Measurements from ENCODE around the gene MPDU1.

MPDU1 gene

DNA sequence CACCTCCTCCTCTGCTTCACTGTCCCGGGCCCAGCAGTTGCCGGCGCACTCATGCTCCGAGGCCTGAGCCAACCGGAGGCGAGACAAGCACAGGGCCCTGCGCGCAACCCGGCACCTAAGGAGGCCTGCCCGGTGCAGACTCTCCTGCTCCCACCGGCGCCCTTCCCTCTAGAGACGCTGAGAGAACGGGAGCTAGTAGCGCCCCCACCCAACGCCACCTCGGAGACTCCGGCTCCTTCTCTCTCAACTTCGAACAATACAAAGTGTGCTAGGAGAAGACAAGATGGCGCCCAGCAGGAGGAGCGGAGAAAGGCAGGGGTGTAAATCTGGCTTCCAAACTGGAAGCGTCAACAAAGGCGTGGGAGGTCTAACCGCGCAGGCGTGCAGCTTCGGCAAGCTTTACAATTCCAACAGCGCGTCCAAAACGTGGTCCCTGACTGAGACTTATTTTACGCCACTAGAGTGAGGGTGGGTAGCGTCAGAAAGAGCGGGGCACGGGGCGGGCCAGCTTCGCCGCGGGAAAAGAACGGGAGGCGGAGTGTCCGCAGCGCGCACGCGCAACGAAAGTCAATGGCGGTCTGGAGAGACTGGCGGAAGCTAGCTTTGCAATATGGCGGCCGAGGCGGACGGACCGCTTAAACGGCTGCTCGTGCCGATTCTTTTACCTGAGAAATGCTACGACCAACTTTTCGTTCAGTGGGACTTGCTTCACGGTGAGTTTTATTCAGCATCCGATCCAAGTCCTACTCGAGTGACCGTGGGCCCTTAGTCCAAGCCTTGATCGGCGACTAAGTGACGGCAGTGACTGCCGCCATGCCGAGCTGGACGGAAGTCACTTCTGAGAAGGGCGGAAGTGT lies at the start of gene MPDU1:
Gene MPDU1, plus strand, starts transcription at position 600 of the 857 bp plus-strand sequence. Its CDS starts 11 bp downstream, at position 611.
- Mint-ChIP-seq H3K9me3 (ENCODE audit: low read depth) (no peaks in the 10 kb centered on the region), H3K36me3 (peaks cover 6% of the 10 kb centered on the region), H3K27me3 (no peaks in the 10 kb centered on the region), H3K27ac (peak within 1 kb of the TSS; percentile 100), H3K4me1 (ENCODE audit: low read depth) (peaks cover 54% of the 10 kb centered on the region), H3K4me3 (peak within 1 kb of the TSS; percentile 100)

DNA sequence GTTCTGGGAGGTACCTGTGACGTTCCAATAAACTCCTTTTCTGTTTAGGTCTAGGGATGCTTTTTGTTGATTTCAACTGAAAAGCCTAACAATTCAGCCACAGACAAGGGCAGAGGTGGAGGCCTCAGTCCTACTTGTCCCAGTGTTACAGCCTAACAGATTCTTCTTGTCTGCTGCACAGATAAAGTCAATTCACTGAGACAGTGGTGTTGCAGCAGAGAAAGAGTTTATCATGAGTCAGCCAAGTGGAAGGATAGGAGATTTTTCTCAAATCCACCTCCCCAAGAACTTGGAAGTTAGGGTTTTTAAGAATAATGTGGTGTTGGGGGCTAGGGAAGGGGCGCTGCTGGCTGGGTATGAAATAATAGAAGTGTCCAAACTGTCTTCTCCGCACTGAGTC lies 45.6 kb upstream of the MPDU1 start:
- Mint-ChIP-seq H3K36me3 (no peaks in the 10 kb centered on the region), H3K27ac (no peak overlapping the region), H3K27me3 (no peaks in the 10 kb centered on the region), H3K4me1 (ENCODE audit: low read depth) (no peaks in the 10 kb centered on the region), H3K4me3 (no peak overlapping the region), H3K9me3 (ENCODE audit: low read depth) (no peaks in the 10 kb centered on the region)

- no peaks in the 10 kb centered on the region for H3K4me1 Mint-ChIP-seq (ENCODE audit: low read depth)
- H3K4me3 Mint-ChIP-seq, result no peak overlapping the region
- no peaks in the 10 kb centered on the region for H3K27me3 Mint-ChIP-seq
Observed at GRCh38 chr17:7538891-7539545, 44.6 kb upstream of the MPDU1 start.

DNA sequence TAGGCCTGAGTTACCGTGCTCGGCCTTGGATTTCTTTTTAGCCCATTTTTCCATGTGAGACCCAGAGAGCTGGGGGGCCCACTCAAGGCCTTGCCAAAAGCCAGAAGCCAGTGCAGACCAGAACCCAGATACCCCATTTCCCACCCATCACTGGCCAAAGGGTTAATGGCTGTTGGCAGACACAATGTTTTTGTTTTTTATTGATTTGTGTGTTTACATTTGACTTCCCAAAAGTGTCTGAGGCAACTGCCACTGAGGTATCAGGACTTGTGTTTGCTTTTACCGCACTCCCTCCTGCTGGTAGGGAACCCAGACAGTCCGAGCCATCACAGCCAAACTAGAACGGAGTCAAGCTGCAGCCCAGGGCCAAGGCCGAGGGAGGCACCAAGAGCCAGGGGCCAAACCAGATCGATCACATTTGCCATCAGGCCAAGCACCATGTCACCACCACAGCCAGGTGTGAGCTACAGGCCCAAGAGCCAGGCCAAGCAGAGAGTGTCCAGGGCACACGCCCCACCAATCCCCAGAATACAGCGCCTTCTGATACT lies 42.5 kb upstream of the MPDU1 start:
- no peaks in the 10 kb centered on the region for H3K4me1 Mint-ChIP-seq (ENCODE audit: low read depth)
- no peak overlapping the region for H3K4me3 Mint-ChIP-seq
- no peaks in the 10 kb centered on the region for H3K27me3 Mint-ChIP-seq
- no peak overlapping the region for H3K27ac Mint-ChIP-seq
- H3K36me3 Mint-ChIP-seq, result no peaks in the 10 kb centered on the region
- no peaks in the 10 kb centered on the region for H3K9me3 Mint-ChIP-seq (ENCODE audit: low read depth)

More at GRCh38 chr17:7538891-7539545, 44.6 kb upstream of the MPDU1 start:
- no peaks in the 10 kb centered on the region for H3K9me3 Mint-ChIP-seq (ENCODE audit: low read depth)
- no peaks in the 10 kb centered on the region for H3K36me3 Mint-ChIP-seq
- H3K27ac Mint-ChIP-seq, result no peak overlapping the region

GRCh38 chr17:7544911-7545310 lies 38.7 kb upstream of the MPDU1 start:
- no peaks in the 10 kb centered on the region for H3K9me3 Mint-ChIP-seq (ENCODE audit: low read depth)
- H3K36me3 Mint-ChIP-seq, result no peaks in the 10 kb centered on the region
- H3K4me1 Mint-ChIP-seq (ENCODE audit: low read depth), result peaks cover 17% of the 10 kb centered on the region
- H3K27me3 Mint-ChIP-seq, result no peaks in the 10 kb centered on the region
- H3K4me3 Mint-ChIP-seq, result no peak overlapping the region
- no peak overlapping the region for H3K27ac Mint-ChIP-seq

DNA sequence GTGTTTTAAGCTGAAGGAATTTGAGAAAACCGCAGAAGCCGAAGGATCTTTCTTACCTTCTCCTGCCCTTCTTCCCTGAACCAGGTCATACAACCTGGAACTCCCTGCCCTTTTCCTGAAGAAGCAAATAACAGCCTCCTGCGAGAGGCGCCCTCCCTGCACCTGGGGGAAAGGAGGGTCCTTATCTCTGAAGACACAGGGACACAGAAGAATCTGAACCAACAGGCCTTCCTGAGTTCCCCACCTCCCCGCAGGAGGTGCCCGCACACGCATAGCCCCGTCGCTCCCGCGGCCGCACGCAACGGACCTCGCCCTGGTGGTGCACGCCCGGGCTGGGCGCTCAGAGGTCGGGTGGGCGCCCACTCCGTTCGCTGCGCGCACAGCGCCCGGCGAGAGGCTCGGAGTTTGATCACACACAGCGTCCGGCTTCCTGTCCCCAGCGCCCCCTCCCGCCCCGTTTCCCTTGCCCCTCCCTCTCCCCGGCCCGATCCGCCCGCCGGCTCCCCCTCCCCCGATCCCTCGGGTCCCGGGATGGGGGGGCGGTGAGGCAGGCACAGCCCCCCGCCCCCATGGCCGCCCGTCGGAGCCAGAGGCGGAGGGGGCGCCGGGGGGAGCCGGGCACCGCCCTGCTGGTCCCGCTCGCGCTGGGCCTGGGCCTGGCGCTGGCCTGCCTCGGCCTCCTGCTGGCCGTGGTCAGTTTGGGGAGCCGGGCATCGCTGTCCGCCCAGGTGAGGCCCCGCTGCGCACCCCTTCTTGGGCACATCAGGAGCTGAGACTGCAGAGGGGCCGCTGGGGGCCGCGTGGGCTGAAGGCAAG lies 34.9 kb upstream of the MPDU1 start, which contains the start of gene TNFSF12:
Gene TNFSF12, plus strand, starts transcription at position 474 of the 816 bp plus-strand sequence. Its CDS starts 96 bp downstream, at position 570.
- peak within 1 kb of the TSS; percentile 90 for H3K4me3 Mint-ChIP-seq
- no peaks in the 10 kb centered on the region for H3K36me3 Mint-ChIP-seq
- H3K4me1 Mint-ChIP-seq (ENCODE audit: low read depth), result peaks cover 52% of the 10 kb centered on the region
- H3K27ac Mint-ChIP-seq, result peak within 1 kb of the TSS; percentile 87
- H3K27me3 Mint-ChIP-seq, result no peaks in the 10 kb centered on the region
- H3K9me3 Mint-ChIP-seq (ENCODE audit: low read depth), result no peaks in the 10 kb centered on the region

GRCh38 chr17:7549401-7550055 lies 34.1 kb upstream of the MPDU1 start:
- H3K36me3 Mint-ChIP-seq, result no peaks in the 10 kb centered on the region

DNA sequence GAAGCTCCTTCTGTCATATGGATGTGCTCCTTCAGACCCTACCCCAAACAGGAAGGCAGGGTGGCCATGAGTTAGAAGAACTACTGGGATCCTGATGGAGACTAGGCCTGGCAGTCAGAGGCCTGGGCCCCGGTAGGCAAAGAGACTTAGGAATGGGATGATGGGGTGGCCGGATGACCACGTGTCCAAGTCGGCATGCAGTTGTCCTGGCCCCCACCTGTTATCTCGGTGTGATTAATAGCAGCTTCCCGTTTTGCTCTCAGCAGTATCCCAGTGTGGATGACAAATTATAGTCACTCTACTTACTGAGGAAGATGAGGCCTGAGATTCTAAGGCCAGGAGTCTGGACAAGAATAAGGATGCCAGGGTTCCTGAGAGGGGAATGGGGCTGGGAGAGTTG lies 33.3 kb upstream of the MPDU1 start:
- no peaks in the 10 kb centered on the region for H3K9me3 Mint-ChIP-seq (ENCODE audit: low read depth)
- H3K27me3 Mint-ChIP-seq, result no peaks in the 10 kb centered on the region
- peak overlapping the region; percentile 61 for H3K27ac Mint-ChIP-seq
- no peaks in the 10 kb centered on the region for H3K36me3 Mint-ChIP-seq
- peaks cover 61% of the 10 kb centered on the region for H3K4me1 Mint-ChIP-seq (ENCODE audit: low read depth)
- H3K4me3 Mint-ChIP-seq, result peak overlapping the region; percentile 20

More at GRCh38 chr17:7549401-7550055, 34.1 kb upstream of the MPDU1 start:
- H3K27ac Mint-ChIP-seq, result peak overlapping the region; percentile 87
- peak overlapping the region; percentile 90 for H3K4me3 Mint-ChIP-seq
- peaks cover 55% of the 10 kb centered on the region for H3K4me1 Mint-ChIP-seq (ENCODE audit: low read depth)
- H3K9me3 Mint-ChIP-seq (ENCODE audit: low read depth), result no peaks in the 10 kb centered on the region
- no peaks in the 10 kb centered on the region for H3K27me3 Mint-ChIP-seq

DNA sequence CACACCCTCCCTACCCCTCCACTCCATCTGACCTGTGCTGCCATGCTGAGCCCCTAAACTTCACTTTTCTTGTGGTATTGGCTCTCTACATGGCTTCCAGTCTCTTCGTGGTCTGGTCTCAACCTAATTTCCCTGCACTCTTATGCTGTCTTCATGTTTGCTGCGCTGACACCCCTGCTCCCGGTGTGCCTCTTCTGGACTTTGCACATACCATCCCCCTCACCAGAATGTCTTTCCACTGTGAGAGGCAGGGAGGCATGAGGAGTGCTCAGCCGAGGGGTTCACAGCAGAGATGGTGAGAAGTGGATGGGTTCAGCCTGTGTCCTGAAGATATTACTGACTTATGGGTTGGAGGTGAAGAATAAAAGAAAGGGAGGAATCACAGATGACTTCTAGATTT lies 32.3 kb upstream of the MPDU1 start:
- Mint-ChIP-seq H3K4me1 (ENCODE audit: low read depth) (peaks cover 67% of the 10 kb centered on the region), H3K27ac (peak overlapping the region; percentile 62), H3K9me3 (ENCODE audit: low read depth) (no peaks in the 10 kb centered on the region), H3K36me3 (no peaks in the 10 kb centered on the region), H3K4me3 (peak overlapping the region; percentile 44), H3K27me3 (no peaks in the 10 kb centered on the region)

GRCh38 chr17:7552621-7553051 lies 31.0 kb upstream of the MPDU1 start:
- Mint-ChIP-seq H3K27ac (peak overlapping the region; percentile 87), H3K9me3 (ENCODE audit: low read depth) (no peaks in the 10 kb centered on the region), H3K27me3 (no peaks in the 10 kb centered on the region), H3K4me3 (peak overlapping the region; percentile 65), H3K4me1 (ENCODE audit: low read depth) (peaks cover 68% of the 10 kb centered on the region), H3K36me3 (no peaks in the 10 kb centered on the region)

GRCh38 chr17:7553356-7553755 lies 30.3 kb upstream of the MPDU1 start:
- Mint-ChIP-seq H3K4me3 (peak overlapping the region; percentile 49), H3K36me3 (no peaks in the 10 kb centered on the region), H3K27me3 (no peaks in the 10 kb centered on the region), H3K27ac (peak overlapping the region; percentile 86), H3K9me3 (ENCODE audit: low read depth) (no peaks in the 10 kb centered on the region), H3K4me1 (ENCODE audit: low read depth) (peaks cover 69% of the 10 kb centered on the region)

- Mint-ChIP-seq H3K27me3 (no peaks in the 10 kb centered on the region), H3K9me3 (ENCODE audit: low read depth) (no peaks in the 10 kb centered on the region), H3K27ac (peak overlapping the region; percentile 90), H3K4me3 (no peak overlapping the region), H3K4me1 (ENCODE audit: low read depth) (peaks cover 71% of the 10 kb centered on the region), H3K36me3 (no peaks in the 10 kb centered on the region)
Observed at GRCh38 chr17:7555320-7555948, 28.2 kb upstream of the MPDU1 start.

DNA sequence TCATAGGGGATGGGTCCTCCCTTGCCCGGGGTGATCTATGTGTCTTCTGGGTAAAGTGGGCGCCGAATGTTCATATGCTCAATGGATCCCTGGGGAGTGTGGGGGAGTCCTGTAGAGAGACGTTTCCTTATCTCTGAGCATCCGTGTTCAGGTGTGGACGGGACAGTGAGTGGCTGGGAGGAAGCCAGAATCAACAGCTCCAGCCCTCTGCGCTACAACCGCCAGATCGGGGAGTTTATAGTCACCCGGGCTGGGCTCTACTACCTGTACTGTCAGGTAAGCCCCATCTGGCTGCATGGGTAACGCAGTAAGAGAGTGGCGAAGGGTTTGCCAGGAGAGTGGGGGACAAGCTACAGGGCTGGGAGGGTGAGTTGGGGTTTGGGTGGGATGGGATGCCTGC lies 27.0 kb upstream of the MPDU1 start:
- Mint-ChIP-seq H3K9me3 (ENCODE audit: low read depth) (no peaks in the 10 kb centered on the region), H3K27me3 (no peaks in the 10 kb centered on the region), H3K4me1 (ENCODE audit: low read depth) (peaks cover 68% of the 10 kb centered on the region), H3K4me3 (no peak overlapping the region), H3K27ac (peak overlapping the region; percentile 18), H3K36me3 (no peaks in the 10 kb centered on the region)
